GF-D8 (cell line): Measurements from ENCODE around the gene NCF1.
A peak's percentile ranks its signal among the peaks of the same experiment; 100 is the strongest.
"Not testable (repeated sequence)": the region's sequence is repeated elsewhere in the genome, so short reads cannot be mapped to it uniquely, and the experiment has no call there.

Source experiments
- DNase-seq: peaks from one replicate; lab custom pipeline; 2025; lab: John Stamatoyannopoulos, UW

NCF1 gene

GRCh38 chr7:74788369-74789150, 14.7 kb downstream of the NCF1 start:
- DNase-seq, result peak; percentile 85

- DNase-seq, result not testable (repeated sequence)
Measured at GRCh38 chr7:74789200-74789736, 15.5 kb downstream of the NCF1 start.

GRCh38 chr7:74797848-74798622, 24.2 kb downstream of the NCF1 start:
- not testable (repeated sequence) for DNase-seq

- not testable (repeated sequence) for DNase-seq
Measured at GRCh38 chr7:74798644-74799043, 24.8 kb downstream of the NCF1 start.

- DNase-seq, result not testable (repeated sequence)
Measured at GRCh38 chr7:74815882-74816281, 42.1 kb downstream of the NCF1 start.

GRCh38 chr7:74820146-74820805, 46.5 kb downstream of the NCF1 start:
- DNase-seq, result not testable (repeated sequence)

GRCh38 chr7:74821259-74821658, 47.4 kb downstream of the NCF1 start:
- not testable (repeated sequence) for DNase-seq

- not testable (repeated sequence) for DNase-seq
Measured at GRCh38 chr7:74829959-74830358, 56.1 kb downstream of the NCF1 start.

GRCh38 chr7:74830411-74830810, 56.6 kb downstream of the NCF1 start:
- not testable (repeated sequence) for DNase-seq
